Prostate gland (tissue), 2 donors: Measurements from ENCODE around the gene KIAA0753. TPM values are rescaled to one million over a fixed set of nuclear protein-coding genes. Genes with fewer than 3 reads are reported as not detected.
A peak's percentile ranks its signal among the peaks of the same experiment; 100 is the strongest.
"Not testable (repeated sequence)": the region's sequence is repeated elsewhere in the genome, so short reads cannot be mapped to it uniquely, and the experiment has no call there.

ENCODE experiments used
- DNase-seq: peaks from one replicate; pipeline ENCODE4 v3.0.0-alpha.2; 2019; ENCODE audit warnings: low spot score
- H3K27ac ChIP-seq, 2 donors: fragments of 200-600 bp; sonication (generic); 2 replicates each; pipeline ENCODE4 v1.5.1; 2017 to 2019
- H3K27me3 ChIP-seq: fragments of 200-600 bp; sonication (generic); replicated peaks from 2 replicates; pipeline ENCODE4 v1.5.1; 2019; ENCODE audit not compliant: insufficient read depth
- H3K36me3 ChIP-seq, 2 donors: fragments of 200-600 bp; sonication (generic); 1 replicate in 1 of 2; 2 replicates in 1 of 2; pipeline versions ENCODE4 v1.5.1 to v1.8.1; 2017 to 2019
- H3K4me1 ChIP-seq: fragments of 200-600 bp; sonication (generic); replicated peaks from 2 replicates; pipeline ENCODE4 v1.5.1; 2019
- H3K4me3 ChIP-seq, 2 donors: fragments of 200-600 bp; sonication (generic); 2 replicates each; pipeline ENCODE4 v1.5.1; 2017 to 2019
- H3K9me3 ChIP-seq: fragments of 200-600 bp; sonication (generic); 2 replicates; pipeline ENCODE4 v1.5.1; 2017
- POLR2A ChIP-seq: fragments of 450-650 bp; IDR thresholded peaks from one replicate; pipeline ENCODE4 v1.6.1; 2016; ENCODE audit warnings: antibody characterized with exemption, mild to moderate bottlenecking
- POLR2AphosphoS5 ChIP-seq: sonication (generic); formaldehyde crosslinking; IDR thresholded peaks from one replicate; pipeline ENCODE4 v1.6.1; 2017; ENCODE audit warnings: antibody characterized with exemption
- WGBS: methylation state at CpG from one replicate; pipeline ENCODE4 v1.1.5; 2018; 5-methylcytosine and 5-hydroxymethylcytosine counted together
- intact Hi-C: fragments of 100-400 bp; cut with DNase I; formaldehyde crosslinking; loops from one replicate; pipeline ENCODE4 v1.14.2; 2022
- total RNA-seq, 2 donors: library from RNA; depleted of rRNA; stranded (reverse); fragments of >200 nt; gene quantifications; one replicate each; pipeline ENCODE4 v1.1.0, GENCODE V29; 2016
- TF ChIP-seq, protein P1 (sequence below), 4 experiments: fragments of 200-600 bp in 2 of 4; fragments of 450-650 bp in 2 of 4; sonication (generic) in 2 of 4; IDR thresholded peaks; 1 replicate in 3 of 4; 2 replicates in 1 of 4; pipeline ENCODE4 v1.5.1; 2016 to 2019; ENCODE audit warnings: antibody characterized with exemption in 4 of 4, mild to moderate bottlenecking in 2 of 4, moderate library complexity in 2 of 4

KIAA0753 gene
- total RNA-seq, 2 donors from 2014 or later = 17.2 to 28.3 TPM

- Histone ChIP-seq H3K4me1 (no peaks in the 10 kb centered on the region), H3K4me3 (no peak overlapping the region), H3K27me3 (no peaks in the 10 kb centered on the region), H3K36me3 (no peaks in the 10 kb centered on the region), H3K27ac (no peak overlapping the region), H3K9me3 (no peaks in the 10 kb centered on the region)
- intact Hi-C loops = no loop called here
- no peak for DNase-seq
- 81% methylated on average over 5 of the region's 5 CpGs for WGBS
- TF ChIP-seq POLR2A (no peak), POLR2AphosphoS5 (no peak)
- TF ChIP-seq, protein P1, sequence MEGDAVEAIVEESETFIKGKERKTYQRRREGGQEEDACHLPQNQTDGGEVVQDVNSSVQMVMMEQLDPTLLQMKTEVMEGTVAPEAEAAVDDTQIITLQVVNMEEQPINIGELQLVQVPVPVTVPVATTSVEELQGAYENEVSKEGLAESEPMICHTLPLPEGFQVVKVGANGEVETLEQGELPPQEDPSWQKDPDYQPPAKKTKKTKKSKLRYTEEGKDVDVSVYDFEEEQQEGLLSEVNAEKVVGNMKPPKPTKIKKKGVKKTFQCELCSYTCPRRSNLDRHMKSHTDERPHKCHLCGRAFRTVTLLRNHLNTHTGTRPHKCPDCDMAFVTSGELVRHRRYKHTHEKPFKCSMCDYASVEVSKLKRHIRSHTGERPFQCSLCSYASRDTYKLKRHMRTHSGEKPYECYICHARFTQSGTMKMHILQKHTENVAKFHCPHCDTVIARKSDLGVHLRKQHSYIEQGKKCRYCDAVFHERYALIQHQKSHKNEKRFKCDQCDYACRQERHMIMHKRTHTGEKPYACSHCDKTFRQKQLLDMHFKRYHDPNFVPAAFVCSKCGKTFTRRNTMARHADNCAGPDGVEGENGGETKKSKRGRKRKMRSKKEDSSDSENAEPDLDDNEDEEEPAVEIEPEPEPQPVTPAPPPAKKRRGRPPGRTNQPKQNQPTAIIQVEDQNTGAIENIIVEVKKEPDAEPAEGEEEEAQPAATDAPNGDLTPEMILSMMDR (IDR thresholded peaks at IDR 0.05) = no peak
Observed at GRCh38 chr17:6575596-6575988, 64.9 kb downstream of the KIAA0753 start.

DNA sequence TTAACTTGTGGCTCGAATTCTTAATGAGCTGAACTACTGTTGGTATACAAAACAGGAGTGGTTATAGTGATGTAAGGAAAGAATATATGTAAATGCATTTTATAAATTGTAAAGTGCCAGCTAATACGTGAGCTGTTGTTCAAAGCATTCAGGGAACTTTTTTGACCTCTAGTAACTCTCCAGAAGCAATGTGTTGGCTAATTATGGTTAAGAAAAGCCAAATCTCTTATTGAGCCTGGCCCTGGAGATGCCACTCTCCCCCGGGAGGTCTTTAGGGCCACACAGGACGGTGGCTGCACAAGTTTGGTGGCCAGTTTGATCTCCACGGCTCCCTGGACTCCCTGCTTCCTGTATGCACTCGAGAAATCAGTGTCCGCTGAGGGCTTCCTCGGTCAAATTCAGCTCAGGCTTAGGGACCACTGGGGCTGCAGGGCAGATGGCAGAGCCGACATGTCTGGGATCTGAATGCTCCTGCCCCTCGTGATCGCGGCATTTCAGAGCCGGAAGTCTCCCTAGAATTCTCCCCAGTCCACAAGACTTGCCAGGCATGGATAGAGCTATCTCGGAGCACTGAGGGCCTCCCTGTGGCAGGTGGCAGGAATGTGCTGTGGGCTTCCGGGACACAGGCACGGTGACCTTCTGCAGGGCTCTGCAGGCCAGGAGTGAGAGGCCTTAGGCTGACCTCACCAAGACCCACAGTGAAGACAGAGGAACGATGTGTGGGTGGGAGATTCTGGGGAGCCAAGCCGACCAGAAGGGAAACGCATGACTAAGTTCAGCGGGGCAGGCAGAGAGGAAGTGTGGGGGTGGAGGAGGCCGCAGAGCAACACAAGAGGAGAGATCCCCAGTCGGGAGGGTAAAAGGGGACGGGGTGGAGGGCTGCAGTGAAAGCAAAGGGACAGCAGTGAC, 65.6 kb downstream of the KIAA0753 start:
- Histone ChIP-seq H3K27ac (no peak overlapping the region), H3K36me3 (no peaks in the 10 kb centered on the region), H3K9me3 (no peaks in the 10 kb centered on the region), H3K4me3 (no peak overlapping the region), H3K4me1 (no peaks in the 10 kb centered on the region), H3K27me3 (no peaks in the 10 kb centered on the region)
- 50% methylated on average over 21 of the region's 23 CpGs for WGBS
- no peak for DNase-seq
- TF ChIP-seq POLR2AphosphoS5 = no peak
- TF ChIP-seq, protein P1 (IDR thresholded peaks at IDR 0.05) = peak in 1 of 4 experiments; percentile 9
- intact Hi-C loops = no loop called here

DNA sequence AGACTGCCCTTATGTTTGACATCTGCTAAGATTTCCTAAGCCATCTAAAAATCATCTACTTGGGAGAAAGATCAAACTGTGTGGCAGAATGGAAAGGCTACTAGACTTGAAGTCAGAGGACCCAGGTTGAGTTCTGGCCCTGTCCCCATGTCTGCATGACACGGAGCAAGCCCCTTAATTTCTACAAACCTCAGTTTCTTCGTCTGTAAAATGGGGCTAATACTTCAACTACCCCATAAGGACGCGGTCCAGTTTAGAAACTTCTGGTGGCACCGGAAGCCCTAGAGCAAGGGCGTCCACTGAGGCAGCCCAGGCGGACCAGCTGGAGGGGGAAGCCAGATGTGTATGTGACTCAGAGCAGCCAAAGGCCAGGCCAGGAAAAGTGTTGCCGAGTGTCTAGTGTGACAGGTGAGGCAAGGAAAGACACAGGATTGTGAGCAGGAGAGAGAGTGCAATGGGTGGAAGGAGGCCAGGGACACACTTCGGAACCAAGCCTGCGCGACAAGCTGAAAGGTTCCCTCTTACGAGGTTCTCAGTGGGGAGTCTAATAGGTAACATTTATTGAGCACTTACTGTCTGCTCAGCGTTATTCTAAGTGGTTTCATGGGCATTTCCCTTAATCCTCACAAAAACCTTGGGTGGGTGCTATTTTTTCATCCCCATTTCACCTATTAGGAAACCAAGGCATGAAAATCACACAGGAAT, 66.4 kb downstream of the KIAA0753 start:
- Histone ChIP-seq H3K36me3 (no peaks in the 10 kb centered on the region), H3K27me3 (no peaks in the 10 kb centered on the region), H3K4me3 (no peak overlapping the region), H3K27ac (no peak overlapping the region), H3K9me3 (no peaks in the 10 kb centered on the region), H3K4me1 (no peaks in the 10 kb centered on the region)
- no peak for DNase-seq
- 94% methylated on average over 13 of the region's 13 CpGs for WGBS
- intact Hi-C loops = no loop called here
- no peak for TF ChIP-seq POLR2A
- TF ChIP-seq POLR2AphosphoS5 = no peak
- TF ChIP-seq, protein P1 (IDR thresholded peaks at IDR 0.05) = no peak

- H3K4me3 ChIP-seq, H3K9me3 ChIP-seq, intact Hi-C loops, H3K36me3 ChIP-seq, H3K27me3 ChIP-seq, DNase-seq, H3K27ac ChIP-seq, H3K4me1 ChIP-seq: not testable (repeated sequence)
- WGBS = 96% methylated on average over 6 of the region's 6 CpGs
Observed at GRCh38 chr17:6573495-6573894, 67.0 kb downstream of the KIAA0753 start.

GRCh38 chr17:6572972-6573370, 67.5 kb downstream of the KIAA0753 start:
- WGBS = 95% methylated on average over 8 of the region's 8 CpGs
- TF ChIP-seq, protein P1 (IDR thresholded peaks at IDR 0.05) = no peak
- TF ChIP-seq POLR2AphosphoS5 (no peak), POLR2A (no peak)
- H3K4me1 ChIP-seq = peaks cover under 1% of the 10 kb centered on the region
- H3K27ac ChIP-seq = no peak overlapping the region
- no peak overlapping the region for H3K4me3 ChIP-seq
- intact Hi-C loops = no loop called here
- no peak for DNase-seq
- H3K9me3 ChIP-seq = no peaks in the 10 kb centered on the region
- no peaks in the 10 kb centered on the region for H3K27me3 ChIP-seq
- no peaks in the 10 kb centered on the region for H3K36me3 ChIP-seq
